Pulmonary artery endothelial cell (primary cell): ENCODE data around the gene ROPN1B. TPM values are rescaled to one million over a fixed set of nuclear protein-coding genes. Genes with fewer than 3 reads are reported as not detected.
"Not testable (repeated sequence)": the region's sequence is repeated elsewhere in the genome, so short reads cannot be mapped to it uniquely, and the experiment has no call there.

Experiments used
- DNase-seq: peaks from one replicate; pipeline ENCODE4 v3.0.0-alpha.2; 2011; ENCODE audit warnings: low read depth, low spot score
- total RNA-seq: library from RNA; depleted of rRNA; stranded (reverse); fragments of >200 nt; gene quantifications from 2 replicates; pipeline ENCODE4 v1.2.3, GENCODE V29; 2014

Gene ROPN1B
- total RNA-seq: not detected in 2 replicates

DNA sequence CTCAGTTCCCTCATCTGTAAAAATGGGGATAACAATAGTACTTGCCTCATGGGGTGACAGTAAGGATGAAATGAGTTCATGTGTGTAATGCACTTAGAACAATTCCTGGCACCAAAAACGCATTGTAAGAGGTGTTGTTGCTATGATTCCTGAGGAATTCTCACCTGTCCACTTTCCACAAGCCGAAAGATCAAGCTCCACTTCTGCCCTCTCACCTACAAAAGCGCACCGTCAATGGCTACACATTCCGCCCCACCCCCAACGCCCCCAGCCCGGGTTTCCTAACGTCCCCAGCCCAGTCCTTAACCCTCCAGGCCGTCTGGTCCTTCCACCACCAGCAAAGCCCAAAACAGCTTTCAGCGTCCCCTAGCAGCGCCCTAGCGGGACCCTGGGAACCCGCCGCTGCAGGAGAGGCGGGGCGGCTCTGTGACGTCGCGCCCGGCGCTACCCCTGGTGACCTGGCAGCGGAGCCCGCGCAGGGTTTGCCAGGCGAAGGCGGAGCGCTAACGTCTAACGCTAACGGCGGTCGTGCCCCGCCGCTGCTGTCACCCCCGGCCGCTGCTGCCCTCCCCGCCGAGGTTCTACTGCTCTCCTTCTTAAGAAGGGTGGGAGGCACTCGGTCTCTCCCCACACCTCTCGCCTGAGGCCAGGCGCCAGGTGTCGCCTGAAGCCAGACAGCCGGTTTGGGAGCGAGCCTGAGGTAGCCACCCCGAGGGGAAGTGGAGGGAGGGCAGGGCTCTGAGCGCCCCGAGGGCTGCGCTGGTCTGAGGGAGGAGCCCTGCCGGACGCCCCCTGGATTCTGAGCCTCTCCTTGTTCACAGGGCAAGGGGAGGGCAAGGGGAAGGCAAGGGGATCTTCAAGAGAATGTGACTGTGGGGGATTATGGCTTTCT, at the start of gene ROPN1B:
Gene ROPN1B (plus strand): TSS at position 478 of the 892 bp plus-strand sequence. CDS start 2,877 bp downstream, outside the sequence.
- DNase-seq: not testable (repeated sequence)

DNA sequence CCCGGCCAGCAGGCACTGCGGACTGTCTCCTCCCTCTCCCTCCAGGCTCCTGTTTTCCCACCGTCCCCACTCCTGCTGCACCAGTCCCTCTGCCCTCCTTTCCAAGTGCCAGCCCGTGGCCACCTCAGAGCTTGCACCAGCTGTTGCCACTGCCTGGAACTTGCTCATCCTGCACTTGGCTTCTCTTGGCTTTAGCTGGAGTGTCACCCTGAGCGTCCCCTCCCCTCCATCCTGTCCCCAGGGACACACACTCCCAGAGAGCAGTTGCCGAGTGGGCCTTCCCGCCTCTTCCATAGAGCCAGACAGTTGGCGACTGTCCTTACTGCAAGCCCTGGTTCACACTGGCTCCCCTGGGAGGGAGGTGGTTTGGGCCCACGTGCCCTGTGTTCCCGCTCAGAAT, 48.8 kb upstream of the ROPN1B start:
- DNase-seq: not testable (repeated sequence)

DNA sequence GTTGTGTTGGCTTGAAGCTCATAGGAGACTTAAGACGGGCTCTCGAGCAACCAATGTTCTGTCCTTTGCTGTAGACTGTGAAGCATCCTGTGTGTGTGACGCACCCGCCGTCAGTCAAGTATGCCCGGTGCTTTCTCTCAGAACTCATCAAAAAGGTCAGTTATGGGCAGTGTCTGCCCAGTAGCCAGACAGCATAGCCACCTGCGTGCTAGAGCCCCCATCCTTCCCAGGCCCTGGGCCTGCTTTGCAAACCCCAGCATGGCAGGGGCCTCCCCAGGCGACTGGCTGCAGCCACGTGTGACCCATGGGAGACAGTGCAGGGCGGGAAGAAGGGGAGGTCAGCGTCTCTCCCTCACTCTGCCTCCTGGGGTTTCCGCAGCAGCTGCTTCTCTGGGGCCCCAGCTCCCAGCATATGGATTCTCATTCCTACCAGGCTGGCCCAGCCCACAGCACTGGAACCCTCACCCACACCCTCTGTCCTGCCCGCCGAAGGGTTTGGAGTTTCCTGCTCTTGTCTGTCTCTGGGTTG, 48.2 kb upstream of the ROPN1B start:
- not testable (repeated sequence) for DNase-seq

DNA sequence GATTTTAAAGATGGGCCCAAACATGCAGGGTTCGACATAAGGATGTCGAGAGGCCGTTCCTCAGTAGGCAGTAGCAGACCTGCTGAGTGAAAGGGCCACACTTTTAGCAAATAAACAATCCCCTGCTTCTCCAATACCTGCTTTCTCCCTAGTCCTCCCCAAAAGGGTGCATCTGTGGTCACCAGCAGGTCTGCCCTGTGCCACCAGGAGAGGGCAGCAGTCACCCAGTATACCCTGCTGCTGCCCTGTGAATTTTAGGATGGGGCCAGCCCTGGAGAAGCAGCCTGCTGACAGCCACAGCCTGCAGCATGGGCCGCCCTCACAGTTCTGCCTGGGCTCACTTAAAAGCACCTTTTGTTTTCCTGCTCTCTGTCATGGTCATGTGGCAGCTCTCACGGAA, 47.3 kb upstream of the ROPN1B start:
- DNase-seq: not testable (repeated sequence)

DNA sequence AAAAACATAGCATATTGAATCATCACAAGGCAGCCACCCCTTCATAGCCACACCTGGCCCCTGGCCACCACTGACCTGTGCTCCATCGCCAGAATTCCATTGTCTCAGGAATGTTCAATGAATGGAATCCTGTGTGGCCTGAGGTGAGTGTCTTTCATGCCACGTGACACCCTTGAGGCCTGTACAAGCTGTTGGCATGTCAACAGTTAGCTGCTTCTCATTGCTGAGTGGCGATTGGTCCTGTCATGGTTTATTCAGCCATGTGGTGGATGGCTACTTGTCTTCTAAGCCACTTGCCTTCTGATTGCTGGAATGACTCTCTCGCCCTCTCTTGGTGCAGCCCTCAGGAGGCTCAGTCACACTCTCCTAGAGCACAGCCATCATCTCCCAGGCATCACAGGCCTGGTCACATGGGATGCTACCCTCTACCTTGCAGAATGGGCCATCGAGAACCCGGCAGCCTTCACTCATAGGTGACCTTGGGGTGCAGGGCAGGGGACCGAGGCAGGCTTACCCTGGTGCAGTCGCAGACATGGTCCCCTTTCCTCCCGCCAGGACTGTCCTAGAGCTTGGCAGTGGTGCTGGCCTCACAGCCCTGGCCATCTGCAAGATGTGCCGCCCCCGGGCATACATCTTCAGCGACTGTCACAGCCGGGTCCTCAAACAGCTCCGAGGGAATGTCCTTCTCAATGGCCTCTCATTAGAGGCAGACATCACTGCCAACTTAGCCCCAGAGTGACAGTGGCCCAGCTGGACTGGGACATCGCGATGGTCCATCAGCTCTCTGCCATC, 45.5 kb upstream of the ROPN1B start:
- not testable (repeated sequence) for DNase-seq

DNA sequence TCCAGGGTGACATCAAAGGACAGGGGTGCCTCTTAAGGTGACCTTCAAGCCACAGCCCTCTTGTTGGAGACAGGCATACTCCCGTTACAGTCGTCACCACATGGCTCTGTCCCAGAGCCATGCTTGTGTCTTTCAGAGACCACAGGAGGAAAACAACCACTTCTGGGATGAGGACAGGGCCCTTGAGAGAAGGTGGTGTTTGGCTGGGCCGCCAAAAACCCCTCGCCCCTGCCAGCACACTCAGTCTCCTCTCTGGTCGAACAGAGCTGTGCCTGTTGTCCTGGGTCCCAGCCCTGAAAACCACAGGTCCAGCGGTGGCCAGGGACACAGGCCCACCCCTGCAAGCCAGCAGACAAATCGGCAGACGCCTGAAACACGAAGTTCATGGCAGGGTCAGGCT, 44.7 kb upstream of the ROPN1B start:
- DNase-seq: not testable (repeated sequence)

DNA sequence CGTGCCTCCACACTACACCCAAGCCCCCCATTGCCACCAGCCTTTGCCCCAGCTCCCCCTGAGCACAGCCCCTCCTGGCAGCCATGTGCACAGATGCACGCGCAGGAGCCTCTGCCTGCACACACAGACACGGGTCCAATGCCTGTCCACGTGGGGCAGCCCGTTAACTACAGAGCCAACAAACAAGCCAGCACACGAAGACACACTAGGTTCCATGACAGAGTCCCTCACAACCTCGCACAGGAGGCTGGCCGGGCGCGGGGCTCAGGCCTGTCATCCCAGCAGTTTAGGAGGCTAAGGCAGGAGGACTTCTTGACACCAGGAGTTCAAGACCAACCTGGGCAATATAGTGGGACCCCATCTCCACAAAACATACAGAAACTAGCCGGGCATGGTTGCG, 43.3 kb upstream of the ROPN1B start:
- DNase-seq: not testable (repeated sequence)

DNA sequence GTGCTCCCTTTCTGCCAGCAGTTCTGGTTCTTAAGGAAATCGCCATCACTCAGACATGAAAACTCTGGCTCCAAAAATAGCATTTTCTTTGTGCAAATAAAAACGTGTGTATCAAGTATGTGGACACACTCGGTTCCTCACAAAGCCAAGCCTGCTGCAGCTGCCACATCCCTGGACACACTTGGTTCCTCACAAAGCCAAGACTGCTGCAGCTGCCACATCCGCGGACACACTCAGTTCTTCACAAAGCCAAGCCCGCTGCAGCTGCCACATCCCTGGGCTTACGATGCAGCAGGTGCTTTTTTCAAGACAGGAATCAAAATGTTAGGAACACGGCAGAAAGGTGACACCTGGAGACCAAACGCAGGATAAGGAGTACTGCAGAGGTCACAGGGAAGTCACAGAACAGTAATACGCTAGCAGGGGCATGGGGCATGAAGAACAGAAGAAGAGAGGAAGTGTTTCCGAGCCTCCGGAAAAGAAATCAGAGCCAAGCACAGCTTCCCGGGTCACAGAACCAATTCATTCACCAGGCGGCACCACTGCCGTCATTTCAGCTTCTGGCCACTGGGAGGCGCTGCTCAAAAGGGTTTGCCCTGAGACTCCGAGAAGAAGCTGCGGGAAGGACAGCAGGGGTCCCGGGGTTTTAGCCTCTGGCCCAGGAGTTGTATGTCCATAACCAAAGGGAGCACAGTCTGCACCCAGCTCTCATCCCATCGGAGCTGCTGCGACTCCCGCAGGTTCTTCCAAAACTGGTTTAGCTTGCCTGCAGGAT, 40.0 kb upstream of the ROPN1B start:
- not testable (repeated sequence) for DNase-seq

DNA sequence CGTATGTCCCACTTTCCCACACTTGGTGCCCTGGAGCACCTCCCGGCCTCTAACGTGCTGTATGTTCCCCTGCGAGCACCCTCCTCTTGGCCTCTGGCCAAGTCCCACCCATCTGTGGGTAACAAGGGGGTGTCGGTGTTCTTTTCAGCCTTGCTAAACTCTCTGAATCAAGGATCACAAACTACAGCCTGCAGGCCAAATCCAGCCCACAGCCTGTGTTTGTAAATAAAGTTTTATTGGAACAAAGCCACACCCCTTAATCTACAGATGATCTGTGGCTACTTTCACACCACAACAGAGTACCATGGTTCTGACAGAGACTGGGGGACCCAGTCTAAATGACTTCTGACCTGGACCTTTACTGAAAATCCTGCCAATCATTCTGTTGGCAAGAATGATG, 39.2 kb upstream of the ROPN1B start:
- not testable (repeated sequence) for DNase-seq

DNA sequence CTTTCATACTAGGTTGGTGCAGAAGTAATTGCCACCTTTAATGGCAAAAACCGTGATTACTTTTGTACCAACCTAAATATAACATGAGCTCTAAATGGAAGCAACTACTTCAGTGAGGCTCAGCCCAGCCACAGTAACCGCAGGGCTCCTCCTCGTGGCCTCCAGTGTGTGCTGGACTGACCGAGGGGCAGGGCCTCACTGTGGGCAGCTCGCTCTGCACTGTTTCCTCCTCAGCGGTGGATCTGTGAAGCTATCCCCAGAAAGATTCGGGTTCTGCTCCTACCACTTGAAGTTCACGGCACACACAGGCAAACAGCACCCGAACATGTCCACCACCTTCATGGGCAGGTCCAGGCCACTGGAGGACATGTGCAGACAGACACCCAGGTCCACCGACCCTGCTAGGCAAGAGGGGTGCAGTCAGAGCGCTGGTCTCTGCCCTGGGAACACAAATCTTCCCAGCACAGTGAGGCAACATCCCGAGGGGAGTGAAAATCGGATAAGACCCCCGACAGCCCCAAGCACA, 37.6 kb upstream of the ROPN1B start:
- not testable (repeated sequence) for DNase-seq

DNA sequence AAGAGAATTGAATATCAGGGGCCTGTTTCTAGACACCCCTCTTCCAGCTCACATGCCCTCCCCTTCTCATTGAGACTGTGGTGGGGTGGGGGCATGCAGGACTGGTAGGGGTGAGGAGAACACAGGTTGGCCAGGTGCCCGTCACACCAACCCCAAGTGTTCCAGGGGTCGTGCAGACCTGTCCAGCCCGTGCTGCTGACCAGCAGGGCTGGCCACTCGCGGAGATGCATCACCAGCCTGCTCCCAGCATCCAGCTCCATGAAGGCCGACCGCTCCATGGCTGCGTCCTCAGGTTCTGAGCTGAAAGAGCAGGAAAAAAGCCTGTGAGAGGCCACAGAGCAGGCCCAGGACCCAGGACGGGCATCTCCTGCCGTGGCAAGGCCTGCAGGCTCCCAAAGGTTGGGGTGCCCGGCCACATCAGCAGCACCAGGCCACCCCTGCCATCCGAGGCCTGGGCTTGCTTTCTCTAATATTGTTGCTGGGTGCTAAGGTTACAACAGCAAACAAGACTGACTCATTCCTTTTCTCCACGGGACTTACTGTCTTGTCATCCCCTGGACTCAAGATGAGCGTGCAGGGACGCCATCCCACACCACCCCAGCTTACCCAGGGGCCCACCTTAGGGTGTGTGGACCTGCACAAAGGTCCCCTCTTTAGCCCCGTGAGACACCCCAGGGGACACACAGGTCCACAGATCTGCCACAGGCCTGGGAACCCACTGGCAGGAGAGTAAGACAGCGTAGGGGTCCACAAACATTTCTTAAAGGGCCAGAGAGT, 35.4 kb upstream of the ROPN1B start:
- DNase-seq: not testable (repeated sequence)

DNA sequence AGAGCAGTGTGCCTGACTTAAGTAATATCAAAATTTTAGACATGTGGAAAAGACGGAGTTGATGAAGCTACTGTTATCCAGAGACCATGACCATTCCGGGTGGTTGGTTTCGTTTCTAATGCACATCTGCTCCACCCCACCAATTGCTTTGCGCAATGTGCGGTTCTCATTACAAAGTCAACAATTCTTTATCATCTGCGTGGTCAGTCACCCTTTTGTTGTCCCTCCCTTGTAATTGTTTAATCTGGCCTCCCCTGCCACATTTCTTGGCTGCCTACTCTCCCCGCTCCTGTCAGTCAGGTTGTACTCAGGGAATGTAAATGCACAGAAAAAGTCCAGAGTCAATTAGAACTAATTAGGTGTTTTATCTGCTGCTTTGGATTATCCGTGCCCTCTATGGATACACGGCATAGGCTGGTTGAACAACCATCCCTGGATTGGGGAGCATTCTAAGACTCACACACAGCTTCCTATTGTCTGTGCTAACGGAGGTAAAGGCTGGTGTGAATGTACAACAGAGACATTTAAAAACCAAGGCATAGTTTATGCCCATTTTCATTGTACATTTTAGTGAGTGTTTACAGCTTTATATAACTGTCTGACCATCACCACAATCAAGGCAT, 33.6 kb upstream of the ROPN1B start:
- not testable (repeated sequence) for DNase-seq

DNA sequence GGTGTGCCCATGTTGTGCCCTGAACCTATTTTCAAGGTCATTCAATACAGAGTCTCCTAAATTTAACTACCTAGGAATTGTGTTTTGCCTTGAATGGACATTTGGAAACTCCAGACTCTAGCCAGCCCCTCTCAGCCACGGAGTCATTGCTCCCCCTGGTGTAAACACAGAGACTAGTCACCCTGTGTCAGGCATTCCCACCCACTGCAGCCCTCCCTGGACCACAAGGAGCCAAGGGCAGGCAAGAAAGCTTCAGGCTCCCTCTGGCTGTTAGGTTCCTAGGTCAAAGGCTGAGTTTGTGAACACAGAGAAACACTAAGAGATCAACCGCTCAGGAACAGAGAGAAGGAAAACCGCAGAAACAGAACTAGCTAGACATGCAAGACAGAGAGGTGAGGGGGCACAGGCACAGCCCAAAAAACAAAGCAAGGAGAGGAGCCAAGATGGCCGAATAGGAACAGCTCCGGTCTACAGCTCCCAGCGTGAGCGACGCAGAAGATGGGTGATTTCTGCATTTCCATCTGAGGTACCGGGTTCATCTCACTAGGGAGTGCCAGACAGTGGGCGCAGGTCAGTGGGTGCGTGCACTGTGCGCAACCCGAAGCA, 32.7 kb upstream of the ROPN1B start:
- not testable (repeated sequence) for DNase-seq

DNA sequence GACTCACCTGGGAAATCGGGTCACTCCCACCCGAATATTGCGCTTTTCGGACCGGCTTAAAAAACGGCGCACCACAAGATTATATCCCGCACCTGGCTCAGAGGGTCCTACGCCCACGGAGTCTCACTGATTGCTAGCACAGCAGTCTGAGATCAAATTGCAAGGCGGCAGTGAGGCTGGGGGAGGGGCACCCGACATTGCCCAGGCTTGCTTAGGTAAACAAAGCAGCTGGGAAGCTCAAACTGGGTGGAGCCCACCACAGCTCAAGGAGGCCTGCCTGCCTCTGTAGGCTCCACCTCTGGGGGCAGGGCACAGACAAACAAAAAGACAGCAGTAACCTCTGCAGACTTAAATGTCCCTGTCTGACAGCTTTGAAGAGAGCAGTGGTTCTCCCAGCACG, 32.1 kb upstream of the ROPN1B start:
- DNase-seq: not testable (repeated sequence)

DNA sequence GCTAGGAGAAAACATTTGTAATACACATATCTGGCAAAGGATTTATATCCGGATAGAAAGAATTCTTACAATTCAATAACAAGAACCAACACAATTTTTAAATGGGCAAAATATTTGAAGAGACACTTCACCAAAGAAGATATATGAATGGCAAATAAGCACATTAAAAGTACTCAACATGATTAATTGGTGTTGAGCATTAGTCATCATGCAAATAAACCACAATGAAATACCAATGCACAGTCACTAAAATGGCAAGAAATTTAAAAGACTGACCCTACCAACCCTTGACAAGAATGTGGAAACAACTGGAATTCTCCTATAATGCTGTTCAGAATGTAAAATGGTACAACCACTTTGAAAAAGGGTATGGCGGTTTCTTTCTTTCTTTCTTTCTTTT, 21.2 kb upstream of the ROPN1B start:
- DNase-seq: not testable (repeated sequence)

DNA sequence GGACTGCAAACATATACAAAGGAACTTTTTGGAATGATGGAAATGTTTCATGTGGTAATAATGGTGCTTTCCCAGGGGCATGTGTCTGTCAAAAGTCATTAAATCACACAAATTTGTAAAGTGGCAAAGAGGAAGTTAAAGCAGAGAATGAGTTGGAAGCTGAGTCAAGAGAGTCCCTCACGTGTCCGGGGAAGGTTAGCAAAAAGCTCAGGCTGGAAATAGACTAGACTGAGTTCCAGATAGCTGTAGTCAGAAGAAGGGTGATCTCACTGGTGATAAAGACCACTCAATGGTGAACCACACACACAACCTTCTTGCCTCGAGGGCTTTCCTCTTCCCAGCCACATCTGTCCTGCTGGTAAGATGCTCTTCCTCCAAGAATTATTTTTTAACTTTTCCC, 20.1 kb upstream of the ROPN1B start:
- not testable (repeated sequence) for DNase-seq

DNA sequence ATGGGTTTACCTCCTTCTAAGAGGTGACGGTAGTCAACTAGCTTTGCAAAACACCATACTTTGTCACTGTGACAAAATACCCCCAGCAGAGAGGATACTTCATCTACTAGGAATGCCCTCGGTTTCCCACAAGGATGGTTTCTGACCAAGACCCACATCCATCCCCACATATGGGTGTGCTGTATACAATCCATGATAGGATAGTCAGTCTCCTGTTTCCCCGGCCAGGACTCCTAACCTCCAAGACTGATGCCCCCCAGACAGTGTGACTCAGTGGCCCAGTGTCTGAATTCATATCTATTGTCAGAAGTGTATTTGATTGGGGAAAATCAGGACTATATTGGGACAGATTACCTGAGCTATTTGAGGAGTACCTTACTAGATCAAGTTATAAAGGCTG, 17.8 kb upstream of the ROPN1B start:
- not testable (repeated sequence) for DNase-seq

DNA sequence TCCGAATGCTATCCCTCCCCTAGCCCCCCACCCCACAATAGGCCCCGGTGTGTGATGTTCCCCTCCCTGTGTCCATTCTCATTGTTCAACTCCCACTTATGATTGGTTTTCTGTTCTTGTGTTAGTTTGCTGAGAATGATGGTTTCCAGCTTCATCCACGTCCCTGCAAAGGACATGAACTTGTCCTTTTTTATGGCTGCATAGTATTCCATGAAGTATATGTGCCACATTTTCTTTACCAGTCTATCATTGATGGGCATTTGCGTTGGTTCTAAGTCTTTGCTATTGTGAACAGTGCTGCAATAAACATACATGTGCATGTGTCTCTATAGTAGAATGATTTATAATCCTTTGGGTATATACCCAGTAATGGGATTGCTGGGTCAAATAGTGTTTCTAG, 12.0 kb upstream of the ROPN1B start:
- DNase-seq: not testable (repeated sequence)
